GM21529 (cell line): ENCODE measurements around the gene LAGE3.

ENCODE experiments used
- ATAC-seq: cut with Tn5 transposase; IDR thresholded peaks from one replicate; pipeline ENCODE4 v1.9.1; 2021; ENCODE audit not compliant: unreplicated experiment

Gene LAGE3

DNA sequence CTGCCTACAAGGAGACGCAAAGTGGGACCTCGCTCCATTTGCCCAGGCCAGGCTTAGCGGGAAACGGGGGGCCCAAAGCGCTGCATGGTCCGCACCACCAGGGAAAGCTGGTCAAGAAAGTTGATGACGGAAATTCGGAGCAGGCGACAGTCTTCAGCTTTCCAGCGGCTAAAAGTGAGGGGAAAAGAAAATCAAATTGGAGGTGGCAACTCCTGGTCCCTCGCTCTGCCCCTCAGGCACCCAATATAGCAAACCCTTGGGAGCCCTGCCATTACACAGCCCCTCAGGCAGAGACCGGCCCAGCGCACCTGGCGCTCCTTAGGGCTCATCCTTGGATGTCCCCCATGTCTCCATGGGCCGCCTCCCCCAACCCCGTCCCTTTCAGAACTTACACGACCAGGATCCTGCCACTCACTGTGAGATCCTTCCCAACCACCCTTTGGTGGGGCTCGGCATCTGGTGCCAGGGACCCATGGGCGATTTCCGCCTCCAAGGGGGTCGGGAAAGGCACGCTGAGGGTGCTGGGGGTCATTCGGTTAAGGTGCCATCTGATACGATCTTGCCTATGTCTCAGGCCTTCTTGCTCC is 1.1 kb downstream of the LAGE3 start:
- ATAC-seq: no peak

- no peak for ATAC-seq
These were observed 2.3 kb downstream of the LAGE3 start for GRCh38 chrX:154476821-154477220.

DNA sequence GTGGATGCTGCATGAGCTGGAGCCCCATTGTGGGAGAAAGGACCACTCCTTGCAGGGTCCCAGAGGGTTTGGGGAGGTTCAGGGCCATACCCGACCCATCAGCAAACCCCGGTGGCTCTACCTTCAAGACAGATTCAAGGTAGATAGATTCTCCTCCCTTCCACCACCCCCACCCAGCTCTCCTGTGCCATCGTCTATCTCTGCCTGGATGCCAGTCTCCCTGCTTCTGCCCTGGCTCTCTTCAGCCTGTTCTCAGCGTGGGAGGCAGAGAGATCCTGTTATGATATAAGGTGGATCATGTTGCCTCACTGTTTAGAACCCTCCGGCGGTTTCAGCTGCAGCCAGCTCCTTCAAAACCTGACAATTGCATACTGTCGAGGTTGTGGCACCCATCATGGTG is 5.4 kb downstream of the LAGE3 start:
- ATAC-seq: no peak

- no peak for ATAC-seq
These were observed 6.1 kb downstream of the LAGE3 start for GRCh38 chrX:154472685-154473632.

DNA sequence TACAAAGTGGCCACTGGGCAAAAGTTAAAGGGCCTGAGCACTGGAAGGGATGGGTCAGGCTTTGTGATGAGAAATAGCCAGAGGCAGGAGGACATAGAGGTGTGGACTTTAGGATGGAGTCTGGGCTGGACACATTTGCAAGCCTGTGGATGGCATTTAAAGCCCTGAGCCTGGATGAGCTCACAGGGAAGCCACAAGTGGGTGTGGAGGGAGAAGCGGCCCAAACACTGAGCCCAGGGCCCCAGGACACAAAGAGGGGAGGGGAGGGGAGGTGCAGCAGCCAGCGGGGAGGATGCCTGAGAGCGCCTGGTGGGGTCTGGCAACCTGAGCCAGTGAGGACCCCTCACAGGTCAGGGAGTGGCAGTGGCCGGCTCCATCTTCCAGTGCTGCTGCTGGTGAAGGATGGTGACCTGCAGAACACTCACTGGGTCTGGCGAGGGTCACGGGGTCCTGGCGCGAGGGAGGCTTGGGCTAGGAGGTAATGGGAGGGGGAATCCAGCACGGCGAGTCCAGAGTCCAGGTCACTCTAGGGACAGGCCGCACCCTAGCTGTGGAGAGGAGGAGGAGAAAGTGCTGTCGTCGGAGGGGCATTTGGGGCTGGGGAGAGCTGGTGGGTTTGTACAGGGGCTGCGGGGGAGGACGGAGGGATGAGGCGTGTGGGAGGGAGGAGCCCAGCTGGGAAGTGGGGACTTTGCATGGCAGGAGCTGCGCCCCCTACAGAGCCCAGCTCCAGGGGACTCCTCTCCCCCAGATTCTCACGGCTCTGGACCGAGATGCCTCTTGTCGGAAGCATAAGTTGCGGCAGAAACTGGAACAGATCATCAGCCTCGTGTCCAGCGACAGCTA is 7.0 kb downstream of the LAGE3 start:
- ATAC-seq: no peak

DNA sequence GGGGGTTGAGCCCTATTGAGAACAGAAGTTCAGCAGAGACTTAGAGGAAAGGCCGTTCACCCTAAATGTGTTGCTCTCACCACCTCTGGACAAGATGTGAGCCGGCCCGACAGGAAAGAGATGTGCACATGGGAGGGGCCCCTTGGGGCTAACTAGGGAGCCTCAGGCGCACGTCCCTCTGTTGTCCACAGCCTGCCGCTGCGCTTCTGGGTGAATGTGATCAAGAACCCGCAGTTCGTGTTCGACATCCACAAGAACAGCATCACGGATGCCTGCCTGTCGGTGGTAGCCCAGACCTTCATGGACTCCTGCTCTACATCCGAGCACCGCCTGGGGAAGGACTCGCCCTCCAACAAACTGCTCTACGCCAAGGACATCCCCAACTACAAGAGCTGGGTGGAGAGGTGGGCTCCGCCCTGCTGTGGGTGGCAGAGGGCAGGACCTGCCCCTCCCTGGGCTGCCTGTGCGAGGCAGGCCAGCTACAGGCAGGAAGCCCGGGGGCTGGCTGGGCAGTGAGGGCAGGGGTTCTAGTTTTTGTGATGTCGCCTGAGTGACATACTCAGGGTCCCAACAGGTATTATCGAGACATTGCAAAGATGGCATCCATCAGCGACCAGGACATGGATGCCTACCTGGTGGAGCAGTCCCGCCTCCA is 8.0 kb downstream of the LAGE3 start:
- ATAC-seq: no peak

DNA sequence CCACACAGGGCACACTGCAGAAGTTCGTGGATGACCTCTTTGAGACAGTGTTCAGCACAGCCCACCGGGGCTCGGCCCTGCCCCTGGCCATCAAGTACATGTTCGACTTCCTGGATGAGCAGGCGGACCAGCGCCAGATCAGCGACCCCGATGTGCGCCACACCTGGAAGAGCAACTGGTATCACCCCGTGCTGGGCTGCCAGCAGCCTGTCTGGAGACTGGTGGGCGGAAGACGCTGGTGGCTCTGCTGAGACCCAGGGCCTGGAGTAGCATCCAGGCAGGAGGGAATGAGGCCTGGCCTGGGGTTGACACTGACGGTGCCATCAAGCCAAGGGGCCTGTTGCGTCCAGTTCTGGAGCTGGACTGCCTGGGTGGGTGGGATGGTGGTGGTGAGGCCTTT is 8.6 kb downstream of the LAGE3 start:
- no peak for ATAC-seq

GRCh38 chrX:154469880-154470279 is 9.2 kb downstream of the LAGE3 start:
- no peak for ATAC-seq

GRCh38 chrX:154469114-154469513 is 10.0 kb downstream of the LAGE3 start:
- ATAC-seq: no peak

GRCh38 chrX:154468217-154468616 is 10.9 kb downstream of the LAGE3 start:
- ATAC-seq: no peak

DNA sequence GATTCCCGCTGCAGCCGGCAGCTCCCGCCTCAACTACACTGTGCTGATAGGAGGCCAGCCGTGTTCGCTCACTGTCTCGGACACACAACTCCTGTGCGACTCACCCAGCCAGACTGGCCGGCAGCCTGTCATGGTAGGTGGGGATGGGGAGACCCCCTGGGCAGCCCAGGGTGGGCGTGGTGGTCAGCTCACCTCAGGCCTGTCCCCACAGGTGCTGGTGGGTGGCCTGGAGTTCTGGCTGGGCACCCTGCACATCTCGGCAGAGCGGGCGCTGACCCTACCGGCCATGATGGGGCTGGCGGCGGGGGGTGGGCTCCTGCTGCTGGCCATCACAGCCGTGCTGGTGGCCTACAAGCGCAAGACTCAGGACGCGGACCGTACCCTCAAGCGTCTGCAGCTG is 11.5 kb downstream of the LAGE3 start:
- no peak for ATAC-seq

DNA sequence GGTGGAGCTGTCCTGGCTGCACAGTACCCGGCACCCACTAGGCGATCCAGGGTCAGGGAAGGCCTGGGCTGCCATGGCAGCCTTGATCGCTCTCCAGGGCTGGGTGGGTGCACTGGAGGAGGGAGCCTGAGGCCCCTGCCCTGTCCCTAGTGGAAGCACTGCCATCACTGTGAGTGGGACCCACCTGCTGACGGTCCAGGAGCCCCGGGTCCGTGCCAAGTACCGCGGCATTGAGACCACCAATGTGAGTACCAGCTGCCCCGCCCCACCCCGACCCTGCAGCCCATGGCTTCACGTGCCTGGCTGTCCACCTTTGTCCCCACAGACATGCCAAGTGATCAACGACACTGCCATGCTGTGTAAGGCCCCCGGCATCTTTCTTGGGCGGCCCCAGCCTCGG is 12.2 kb downstream of the LAGE3 start:
- no peak for ATAC-seq

- no peak for ATAC-seq
These were observed 13.0 kb downstream of the LAGE3 start for GRCh38 chrX:154466036-154466435.

DNA sequence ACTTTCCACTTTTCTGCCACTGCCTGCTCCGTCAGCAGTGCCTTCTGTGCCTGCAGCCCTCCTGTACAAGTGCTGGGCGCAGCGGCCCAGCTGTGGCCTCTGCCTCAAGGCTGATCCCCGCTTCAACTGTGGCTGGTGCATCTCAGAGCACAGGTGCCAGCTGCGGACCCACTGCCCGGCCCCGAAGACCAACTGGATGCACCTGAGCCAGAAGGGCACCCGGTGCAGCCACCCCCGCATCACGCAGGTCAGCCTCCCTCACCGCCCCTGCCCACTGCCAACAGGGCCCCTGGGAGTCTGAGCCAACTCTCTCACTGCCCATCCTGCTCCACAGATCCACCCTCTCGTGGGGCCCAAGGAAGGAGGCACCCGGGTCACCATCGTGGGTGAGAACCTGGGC is 13.5 kb downstream of the LAGE3 start:
- ATAC-seq: no peak

GRCh38 chrX:154464806-154465365 is 14.2 kb downstream of the LAGE3 start:
- ATAC-seq: no peak

GRCh38 chrX:154463611-154464220 is 15.4 kb downstream of the LAGE3 start:
- ATAC-seq: no peak

GRCh38 chrX:154462396-154462795 is 16.7 kb downstream of the LAGE3 start:
- ATAC-seq: no peak

- ATAC-seq: no peak
These were observed 18.8 kb downstream of the LAGE3 start for GRCh38 chrX:154460326-154460725.

DNA sequence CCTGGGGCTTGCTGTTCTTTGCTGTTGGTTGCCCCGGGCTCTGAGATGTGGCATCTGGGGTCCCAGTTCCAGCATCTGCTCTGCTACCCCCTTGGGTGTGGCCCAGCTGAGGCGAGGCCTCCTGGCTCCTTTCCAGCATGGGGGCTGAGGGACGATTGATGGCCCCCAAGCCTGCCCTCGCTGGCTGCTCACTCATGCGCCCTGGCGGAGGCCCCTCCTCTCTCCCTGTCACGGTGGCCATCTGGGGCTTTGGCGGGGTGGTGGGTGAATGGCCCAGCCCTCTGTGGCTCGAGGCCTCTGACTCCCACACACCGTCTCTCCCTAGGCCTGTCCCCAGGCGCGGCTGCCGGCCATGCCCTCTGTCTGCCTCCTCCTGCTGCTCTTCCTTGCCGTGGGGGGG is 19.2 kb downstream of the LAGE3 start:
- no peak for ATAC-seq
